Measurements from ENCODE around the gene EVL. TPM values are rescaled to one million over a fixed set of nuclear protein-coding genes. Genes with fewer than 3 reads are reported as not detected.

The EVL gene
- 6.1 and 6.4 TPM in 2 replicates for total RNA-seq

- Histone ChIP-seq H3K27me3 (ENCODE audit: control insufficient read depth, insufficient read depth, low read length) (no peaks in the 10 kb centered on the region), H3K4me3 (ENCODE audit: low read depth, low read length) (no peak within 1 kb of the TSS), H3K36me3 (ENCODE audit: control insufficient read depth, insufficient read depth, low read length) (no peaks in the 10 kb centered on the region)
- FAIRE-seq, result no peak
- DNase-seq (ENCODE audit: low read depth), result no peak
- TF ChIP-seq CTCF (IDR thresholded peaks at IDR 0.05; ENCODE audit: insufficient read depth, low read length, severe bottlenecking), result no peak
Measured at GRCh38 chr14:100065111-100065871, at the start of gene EVL. Gene EVL, plus strand, starts transcription at chr14:100065422. Its CDS starts 79 bp downstream, at chr14:100065501.

GRCh38 chr14:100017553-100017952, 47.7 kb upstream of the EVL start:
- H3K27me3 ChIP-seq (ENCODE audit: control insufficient read depth, insufficient read depth, low read length), result no peaks in the 10 kb centered on the region
- H3K36me3 ChIP-seq (ENCODE audit: control insufficient read depth, insufficient read depth, low read length), result no peaks in the 10 kb centered on the region
- TF ChIP-seq CTCF (IDR thresholded peaks at IDR 0.05; ENCODE audit: insufficient read depth, low read length, severe bottlenecking), result no peak
- FAIRE-seq (no peak), DNase-seq (ENCODE audit: low read depth) (no peak)
- H3K4me3 ChIP-seq (ENCODE audit: low read depth, low read length), result no peak overlapping the region

- FAIRE-seq (no peak), DNase-seq (ENCODE audit: low read depth) (no peak)
- H3K4me3 ChIP-seq (ENCODE audit: low read depth, low read length), result no peak overlapping the region
- H3K36me3 ChIP-seq (ENCODE audit: control insufficient read depth, insufficient read depth, low read length), result no peaks in the 10 kb centered on the region
- H3K27me3 ChIP-seq (ENCODE audit: control insufficient read depth, insufficient read depth, low read length), result no peaks in the 10 kb centered on the region
- TF ChIP-seq CTCF (IDR thresholded peaks at IDR 0.05; ENCODE audit: insufficient read depth, low read length, severe bottlenecking), result no peak
Measured at GRCh38 chr14:100018054-100018453, 47.2 kb upstream of the EVL start.

GRCh38 chr14:100018482-100018881, 46.7 kb upstream of the EVL start:
- FAIRE-seq (no peak), DNase-seq (ENCODE audit: low read depth) (no peak)
- no peak for TF ChIP-seq CTCF (IDR thresholded peaks at IDR 0.05; ENCODE audit: insufficient read depth, low read length, severe bottlenecking)
- Histone ChIP-seq H3K4me3 (ENCODE audit: low read depth, low read length) (no peak overlapping the region), H3K27me3 (ENCODE audit: control insufficient read depth, insufficient read depth, low read length) (no peaks in the 10 kb centered on the region), H3K36me3 (ENCODE audit: control insufficient read depth, insufficient read depth, low read length) (no peaks in the 10 kb centered on the region)

GRCh38 chr14:100019156-100019744, 46.0 kb upstream of the EVL start:
- no peak for TF ChIP-seq CTCF (IDR thresholded peaks at IDR 0.05; ENCODE audit: insufficient read depth, low read length, severe bottlenecking)
- no peaks in the 10 kb centered on the region for H3K27me3 ChIP-seq (ENCODE audit: control insufficient read depth, insufficient read depth, low read length)
- no peak overlapping the region for H3K4me3 ChIP-seq (ENCODE audit: low read depth, low read length)
- H3K36me3 ChIP-seq (ENCODE audit: control insufficient read depth, insufficient read depth, low read length), result no peaks in the 10 kb centered on the region
- FAIRE-seq, result no peak
- no peak for DNase-seq (ENCODE audit: low read depth)
